Measurements from ENCODE around the gene RTN4IP1.

Gene RTN4IP1

DNA sequence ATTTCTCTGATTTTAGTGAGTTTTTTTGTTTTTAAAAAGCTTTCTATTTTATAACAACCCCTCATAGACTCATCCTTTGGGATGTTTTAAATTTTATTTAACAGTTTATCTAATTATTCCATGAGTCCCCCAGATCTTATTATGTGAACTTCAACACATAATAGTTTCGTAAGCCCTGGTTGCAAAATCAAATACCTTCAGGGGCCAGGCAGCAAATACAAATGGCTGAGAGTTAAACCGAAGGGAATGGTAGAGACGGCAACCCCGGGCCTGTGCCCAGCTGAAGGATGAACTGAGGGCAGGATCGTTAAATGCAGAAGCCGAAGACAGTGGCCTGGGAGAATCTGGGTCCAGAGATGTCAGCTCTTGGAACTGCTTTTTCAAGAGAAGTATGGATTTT is 88.4 kb downstream of the RTN4IP1 start:
- no peak for DNase-seq

DNA sequence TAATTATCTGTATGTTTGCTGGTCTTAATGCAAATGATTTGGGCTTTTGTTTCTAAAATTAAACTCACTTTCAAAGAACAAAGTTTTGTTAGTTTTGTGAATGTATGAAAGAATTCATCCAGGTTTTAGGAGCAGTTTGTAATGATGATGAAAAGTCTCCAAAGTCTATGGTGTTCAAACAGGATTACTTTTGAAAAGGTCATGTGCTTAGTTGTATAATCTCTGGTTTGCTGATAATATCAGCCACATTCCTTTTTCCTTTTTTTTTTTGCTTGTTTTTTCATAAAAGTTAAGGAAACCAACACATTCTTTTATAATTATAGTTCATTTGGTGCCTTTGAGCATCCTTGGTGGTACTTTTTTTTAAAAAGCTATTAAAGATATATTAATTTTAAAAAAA is 88.9 kb downstream of the RTN4IP1 start:
- no peak for DNase-seq

DNA sequence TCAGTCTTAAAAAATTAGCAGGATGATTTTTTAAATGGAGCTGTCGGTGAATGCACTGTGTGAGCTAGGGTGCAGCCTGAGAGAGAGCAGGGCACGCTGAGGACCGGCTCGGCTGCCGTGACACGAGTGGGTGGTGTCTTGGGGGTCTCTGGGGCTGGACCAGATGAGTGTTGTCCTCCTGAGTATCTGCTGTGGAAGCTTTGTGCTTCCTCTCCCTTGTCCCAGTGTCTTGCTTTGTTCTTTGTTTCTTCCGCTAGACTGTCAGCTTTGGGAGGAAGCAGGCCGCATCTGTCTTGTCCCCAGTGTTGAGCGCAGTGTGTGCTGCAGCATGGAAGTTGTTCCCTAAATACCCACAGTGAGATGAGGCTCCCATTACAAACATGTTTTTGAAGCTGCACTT is 89.4 kb downstream of the RTN4IP1 start:
- DNase-seq, result no peak

DNA sequence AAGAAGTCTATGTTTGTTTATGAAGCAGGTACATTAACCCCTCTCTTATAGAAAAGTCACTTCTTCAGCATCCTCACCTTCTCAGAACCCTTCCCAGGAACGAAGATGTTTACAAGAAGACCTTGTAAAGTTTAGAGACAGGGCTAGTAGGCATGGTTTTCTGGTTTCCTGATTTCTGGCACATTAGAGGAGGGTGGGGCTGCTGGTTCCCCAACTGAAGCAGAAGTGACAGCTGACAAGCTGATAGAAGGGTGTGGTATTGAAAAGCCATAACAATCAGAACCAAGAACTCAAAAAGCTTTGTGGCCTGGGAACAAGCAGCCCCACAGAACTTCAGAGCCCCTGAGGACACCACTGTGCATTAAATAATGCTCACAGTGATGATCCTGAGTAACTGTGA is 91.2 kb downstream of the RTN4IP1 start:
- DNase-seq, result no peak

DNA sequence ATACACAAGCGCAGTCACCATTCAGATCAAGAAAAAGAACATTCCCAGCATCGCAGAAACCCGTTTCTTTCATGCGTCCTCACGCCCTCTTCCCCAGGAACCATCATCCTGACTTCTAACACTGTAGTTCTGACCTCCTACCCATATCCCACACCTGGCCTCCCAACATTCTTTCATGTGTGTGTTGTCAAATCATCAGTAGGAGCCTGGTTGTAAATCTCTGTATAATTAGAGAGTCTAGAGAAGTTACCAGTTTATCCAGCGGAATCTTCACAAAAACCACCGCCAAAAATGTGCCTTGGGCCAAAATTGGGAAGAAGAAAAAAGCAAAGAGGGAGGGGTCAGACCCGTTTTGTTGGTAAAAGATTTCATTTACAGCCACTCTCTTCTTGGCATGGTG is 91.6 kb downstream of the RTN4IP1 start:
- DNase-seq, result no peak

DNA sequence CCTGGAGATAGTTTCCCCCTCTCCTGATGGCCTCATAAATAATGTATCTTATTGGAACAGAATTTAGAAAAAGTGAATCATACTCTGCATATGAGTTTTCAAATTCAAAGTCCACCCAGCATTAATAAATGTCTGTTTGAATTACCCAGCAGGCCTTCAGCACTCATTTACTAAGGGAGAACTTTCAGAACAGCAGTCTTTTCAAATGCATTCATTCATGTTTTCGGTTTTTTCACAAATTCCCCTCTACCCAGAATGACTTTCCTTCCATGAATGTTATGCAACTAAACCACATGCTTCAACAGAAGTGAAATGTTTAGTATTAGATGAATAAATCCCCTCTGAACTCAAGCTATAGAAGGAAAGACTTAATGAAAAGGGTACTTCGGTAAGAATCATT is 92.4 kb downstream of the RTN4IP1 start:
- DNase-seq, result no peak

DNA sequence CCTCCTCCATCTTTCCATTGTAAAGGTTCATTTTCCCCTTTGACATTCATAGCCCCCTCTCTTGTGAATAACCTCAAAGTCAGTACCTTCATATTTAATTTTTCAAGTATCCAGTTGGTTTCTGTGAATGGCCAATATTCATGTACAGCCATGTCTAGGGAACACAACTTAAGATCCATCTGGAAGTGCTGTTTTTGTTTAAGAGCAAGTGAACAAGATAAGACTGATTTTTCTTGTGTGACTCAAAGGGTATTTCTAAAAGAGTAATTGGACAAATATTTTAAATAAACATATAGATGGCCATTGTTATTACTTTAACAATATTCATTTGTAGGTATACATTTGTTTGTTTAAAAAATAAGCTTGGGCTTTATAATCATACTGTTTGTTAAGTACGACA is 92.9 kb downstream of the RTN4IP1 start:
- DNase-seq, result no peak

DNA sequence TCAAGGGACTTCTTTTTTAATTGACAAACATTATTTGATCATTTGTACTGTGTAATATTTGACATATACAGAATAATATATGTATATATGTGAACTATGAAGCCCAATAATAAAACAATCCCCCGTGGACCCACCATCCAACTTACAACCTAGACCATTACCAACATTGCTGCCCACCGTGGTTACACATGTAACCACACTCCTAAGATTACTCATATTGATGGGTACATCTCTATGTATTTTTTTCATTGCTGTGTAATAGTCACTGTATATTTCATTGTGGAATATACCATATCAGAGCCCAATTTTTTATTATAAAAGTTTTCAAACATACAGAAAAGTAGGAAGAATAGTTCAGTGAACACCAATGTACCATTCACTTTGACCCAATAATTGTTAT is 94.3 kb downstream of the RTN4IP1 start:
- no peak for DNase-seq

DNA sequence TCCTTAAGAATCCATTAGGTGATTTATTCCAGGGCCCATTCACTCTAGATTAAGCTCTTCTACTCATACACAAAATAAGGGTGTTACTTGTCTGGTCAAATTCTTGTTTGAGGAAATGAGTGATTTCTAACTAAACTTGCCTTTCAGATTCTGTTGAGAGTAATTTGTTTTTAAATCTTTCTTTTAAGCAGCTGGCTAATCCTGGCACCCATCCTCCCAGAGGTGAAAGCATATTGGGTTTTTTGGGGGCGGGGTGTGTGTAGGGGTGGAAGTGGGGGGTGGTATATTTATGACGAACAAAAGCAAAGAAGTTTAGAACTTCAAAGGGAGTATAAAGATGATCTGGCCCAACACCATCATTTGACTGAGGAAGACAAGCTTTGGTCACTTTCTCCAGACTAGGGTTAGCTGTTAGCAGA is 94.7 kb downstream of the RTN4IP1 start:
- DNase-seq, result no peak

DNA sequence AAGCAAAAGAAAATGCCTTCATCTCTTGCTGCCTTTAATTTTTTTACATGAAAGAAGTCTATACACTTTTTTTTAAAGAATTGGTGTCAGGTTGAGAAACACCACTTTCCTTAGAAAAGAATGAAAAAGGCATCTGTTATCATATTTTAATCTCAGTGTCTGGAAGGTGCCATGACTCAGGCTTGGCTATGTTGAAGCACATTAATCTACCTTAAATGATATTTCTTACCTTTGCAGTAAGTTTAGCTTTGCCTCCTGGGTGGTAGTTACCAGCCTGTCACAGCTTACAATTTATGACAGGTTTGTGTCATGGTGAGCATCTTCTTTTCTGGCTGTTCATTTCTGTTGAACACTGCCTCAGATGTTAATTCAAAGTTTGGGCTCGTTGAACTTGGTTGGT is 95.3 kb downstream of the RTN4IP1 start:
- no peak for DNase-seq

DNA sequence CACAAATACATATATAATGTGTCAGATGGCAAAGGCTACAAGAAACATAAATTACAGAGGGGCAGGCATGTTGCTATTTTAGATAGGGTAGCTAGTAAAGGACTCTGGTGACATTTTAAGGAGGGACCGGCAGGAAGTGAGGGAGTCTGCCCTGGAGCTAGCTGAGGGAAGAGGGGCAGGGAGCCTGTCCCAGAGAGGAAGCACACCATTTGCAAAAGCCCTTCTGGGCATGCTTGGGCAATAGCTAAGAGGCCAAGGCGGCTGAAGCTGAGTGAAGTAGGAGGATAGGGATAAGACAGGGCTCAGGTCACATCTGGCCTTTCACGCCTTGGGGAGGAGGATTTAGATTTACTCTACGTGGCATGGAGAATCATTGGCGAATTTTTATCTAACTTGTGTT is 96.2 kb downstream of the RTN4IP1 start:
- DNase-seq, result no peak

DNA sequence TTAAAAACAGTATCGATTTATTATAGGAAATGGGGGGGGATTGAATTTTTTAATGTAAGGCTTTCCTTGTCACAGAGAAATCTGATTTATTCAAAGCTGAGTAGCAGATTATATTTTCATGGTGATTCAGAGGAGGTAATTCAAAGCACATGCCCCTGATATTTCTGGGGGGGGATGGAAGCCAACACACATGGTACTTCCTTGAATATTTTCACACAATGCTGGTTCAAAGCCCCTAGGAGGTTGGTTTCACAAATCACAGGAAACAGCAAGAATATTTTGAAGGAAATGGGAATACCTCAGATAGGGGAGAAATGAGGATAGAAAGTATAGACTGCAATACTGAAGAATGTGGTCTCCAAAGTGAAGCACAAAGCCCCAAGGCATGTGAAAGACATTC is 98.8 kb downstream of the RTN4IP1 start:
- DNase-seq, result no peak

DNA sequence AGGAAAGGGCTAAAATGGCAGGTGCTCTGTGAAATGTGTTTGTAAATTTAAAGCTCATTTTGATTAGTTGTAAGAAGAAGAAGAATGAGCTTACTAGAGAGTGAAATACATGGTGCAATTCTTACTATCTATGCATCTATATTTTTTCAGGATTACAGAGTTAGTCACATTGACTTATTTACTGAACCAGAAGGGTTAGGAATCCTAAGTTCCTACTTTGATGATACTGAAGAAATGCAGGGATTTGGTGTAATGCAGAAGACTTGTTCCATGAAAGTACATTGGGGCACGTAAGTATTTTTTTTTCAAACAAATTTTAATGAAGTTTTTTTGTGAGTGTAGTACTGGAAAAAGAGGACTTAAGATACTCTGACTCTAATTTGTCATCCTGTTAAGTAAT is 99.3 kb downstream of the RTN4IP1 start:
- no peak for DNase-seq

DNA sequence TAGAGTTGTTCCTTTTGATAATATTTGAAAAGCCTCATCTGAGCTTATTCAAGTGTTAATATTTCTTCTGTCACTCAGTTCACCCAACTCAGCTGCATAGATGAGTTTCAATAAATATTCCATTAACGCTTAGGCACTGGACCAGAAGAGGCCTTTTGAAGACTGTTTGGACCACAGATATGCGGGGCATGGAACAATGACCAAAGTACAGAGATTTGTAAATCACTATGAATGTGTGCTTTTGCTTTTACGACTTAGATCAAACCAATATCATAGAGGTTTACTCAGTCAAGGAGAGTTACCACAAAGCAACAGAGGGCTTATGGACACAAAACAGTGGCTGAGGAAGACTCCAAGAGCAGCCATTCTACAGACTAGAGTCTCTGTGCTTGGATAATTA is 99.9 kb downstream of the RTN4IP1 start:
- no peak for DNase-seq

DNA sequence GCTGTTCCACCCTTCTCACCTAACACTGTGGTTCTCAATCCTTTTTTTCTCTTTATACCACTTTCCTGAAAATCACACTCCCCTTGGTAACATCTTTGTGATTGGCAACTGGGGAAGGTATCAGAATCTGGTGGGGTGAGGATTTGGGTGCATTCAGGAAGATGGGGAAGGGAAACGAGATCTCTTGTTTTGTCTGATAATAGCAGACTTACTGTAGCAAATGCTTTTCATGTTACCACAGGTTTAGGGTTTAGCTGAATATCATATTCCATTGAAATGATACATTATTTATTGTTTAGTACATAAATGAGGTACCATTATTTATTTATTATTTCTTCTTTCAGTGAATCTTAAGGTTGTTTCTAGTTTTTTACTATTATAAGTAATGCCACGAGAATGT is 100.8 kb downstream of the RTN4IP1 start:
- DNase-seq, result no peak

DNA sequence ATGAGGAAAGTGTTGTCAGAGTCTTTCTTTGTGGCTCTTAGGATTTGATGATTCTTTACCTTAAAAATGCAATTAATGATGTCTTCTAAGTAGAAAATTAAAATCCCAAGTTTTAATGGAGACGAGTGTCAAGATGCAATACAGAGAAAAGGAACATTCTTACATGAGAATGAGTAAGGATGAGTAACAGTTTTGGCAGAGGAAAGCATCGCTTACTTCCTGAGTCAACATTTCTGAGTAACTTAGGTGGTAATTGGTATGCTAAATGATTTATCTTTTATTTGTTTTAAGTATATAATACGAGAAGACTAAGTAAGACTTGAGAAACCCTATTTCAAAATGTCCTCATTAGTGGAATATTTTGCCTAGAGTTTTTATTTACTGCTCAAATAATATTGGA is 101.3 kb downstream of the RTN4IP1 start:
- no peak for DNase-seq

DNA sequence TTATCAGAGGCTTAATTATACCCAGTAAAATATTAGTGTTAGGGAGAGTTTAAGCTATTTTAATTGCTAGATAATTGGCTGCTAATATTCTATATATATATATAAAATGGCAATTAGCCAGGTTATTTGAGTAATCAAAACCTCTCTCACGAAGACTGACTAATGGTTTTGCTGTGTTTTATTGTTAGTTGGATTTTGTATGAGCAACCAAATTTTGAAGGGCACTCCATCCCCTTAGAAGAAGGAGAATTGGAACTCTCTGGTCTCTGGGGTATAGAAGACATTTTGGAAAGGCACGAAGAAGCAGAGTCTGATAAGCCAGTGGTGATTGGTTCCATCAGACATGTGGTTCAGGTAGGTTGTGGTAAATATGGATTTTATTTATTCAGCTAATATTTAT is 102.2 kb downstream of the RTN4IP1 start:
- no peak for DNase-seq

DNA sequence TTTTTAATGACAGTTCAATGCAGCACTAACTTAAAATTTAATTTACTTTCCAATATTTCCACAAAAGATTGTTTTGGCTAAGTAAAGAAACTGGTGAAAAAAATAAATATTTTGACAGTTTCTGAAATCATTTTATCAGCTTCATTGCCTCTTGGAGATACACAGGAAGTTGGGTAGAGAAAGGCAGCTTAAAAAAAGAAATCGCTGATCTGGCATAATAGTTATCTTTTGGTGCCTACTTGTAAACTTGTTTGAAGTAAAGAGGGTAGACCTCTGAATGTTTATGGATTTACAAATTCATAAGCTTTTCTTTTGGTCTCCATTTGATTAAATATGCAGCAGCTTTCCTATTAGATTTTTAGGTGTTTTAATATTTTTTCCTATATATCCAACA is 103.4 kb downstream of the RTN4IP1 start:
- no peak for DNase-seq

DNA sequence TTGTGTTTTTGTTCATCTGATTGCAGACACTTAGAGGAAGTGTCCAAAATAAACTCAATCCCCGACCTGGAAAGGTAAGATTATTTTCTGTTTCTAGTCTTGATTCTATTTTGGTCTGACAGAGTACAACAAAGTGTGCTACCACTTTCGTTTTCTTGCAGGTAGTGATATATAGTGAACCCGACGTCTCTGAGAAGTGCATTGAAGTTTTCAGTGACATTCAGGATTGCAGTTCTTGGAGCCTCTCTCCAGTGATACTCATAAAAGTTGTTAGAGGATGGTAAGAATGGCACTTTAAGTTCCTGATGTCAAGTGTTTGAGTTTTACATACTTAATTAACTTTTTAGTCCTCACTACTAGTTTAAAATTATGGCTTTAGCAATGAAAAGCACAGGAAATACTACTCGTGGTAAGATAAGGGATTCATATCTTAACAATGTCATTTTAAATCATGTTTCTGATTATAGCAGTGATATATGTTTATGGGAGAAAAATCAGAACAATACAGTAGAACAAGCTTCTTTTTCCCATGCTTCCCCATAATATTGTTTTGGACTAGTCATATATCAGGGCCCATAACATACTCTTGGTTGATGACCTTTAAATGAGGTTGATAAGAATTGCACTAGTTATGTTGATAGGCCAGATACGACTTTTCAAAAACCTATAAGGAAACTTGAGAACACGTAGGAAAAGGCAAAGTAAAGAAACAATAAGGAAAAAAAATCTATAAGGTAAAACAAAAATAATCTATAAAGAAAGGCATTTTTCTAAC is 104.0 kb downstream of the RTN4IP1 start:
- no peak for DNase-seq

DNA sequence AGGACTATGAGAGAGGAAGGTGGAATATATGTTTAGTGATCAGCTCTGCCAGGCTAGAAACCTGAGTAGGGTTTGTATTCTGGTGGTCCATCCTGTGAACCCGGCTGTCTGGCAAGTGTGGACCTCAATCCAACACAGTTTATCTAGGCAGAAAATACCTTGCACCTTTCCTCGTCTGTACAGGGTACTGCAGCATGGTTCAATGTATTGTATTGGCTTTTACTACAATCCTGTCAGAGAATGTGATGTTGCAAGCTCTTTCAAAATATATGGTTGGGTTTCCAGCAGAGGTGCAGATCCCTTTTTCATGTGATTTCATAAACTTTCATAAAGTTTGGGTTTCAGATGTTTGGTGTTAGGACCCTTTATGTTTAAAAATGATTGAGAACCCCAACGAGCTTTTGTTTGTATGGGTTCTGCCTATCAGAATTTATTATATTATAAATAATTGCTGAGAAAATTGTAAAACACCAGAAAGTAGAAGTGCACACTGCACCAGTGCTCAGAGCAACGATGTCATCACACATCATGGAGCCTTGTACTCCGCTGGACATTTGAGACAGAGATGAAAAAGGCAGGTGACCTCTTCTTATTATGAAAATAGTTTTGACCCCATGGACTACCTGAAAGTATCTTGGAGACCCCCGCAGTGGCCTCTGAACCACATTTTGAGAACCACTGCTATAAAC is 106.6 kb downstream of the RTN4IP1 start:
- DNase-seq, result no peak
